Ovary (tissue), 9 donors: ENCODE results near the gene IFNA16. TPM values are rescaled to one million over a fixed set of nuclear protein-coding genes. Genes with fewer than 3 reads are reported as not detected.
"Not testable (repeated sequence)": the region's sequence is repeated elsewhere in the genome, so short reads cannot be mapped to it uniquely, and the experiment has no call there.

ENCODE experiments used
- DNase-seq, 5 donors: peaks; one replicate each; pipeline ENCODE4 v3.0.0-alpha.2; 2019 to 2020
- H3K27ac ChIP-seq, 2 donors: fragments of 200-600 bp; one replicate each; pipeline versions ENCODE4 v1.5.1 to v1.8.0; 2019 to 2022
- H3K27me3 ChIP-seq: fragments of 200-600 bp; one replicate; pipeline ENCODE4 v1.8.0; 2022
- H3K36me3 ChIP-seq: fragments of 200-600 bp; sonication (generic); one replicate; pipeline ENCODE4 v1.5.1; 2019
- H3K4me1 ChIP-seq: one replicate; pipeline ENCODE4 v1.8.1; 2013; ENCODE audit warnings: mild to moderate bottlenecking, moderate library complexity; ENCODE audit not compliant: insufficient read depth
- H3K4me3 ChIP-seq: fragments of 200-600 bp; sonication (generic); one replicate; pipeline ENCODE4 v1.5.1; 2017
- H3K9me3 ChIP-seq, 2 donors: fragments of 200-600 bp in 1 of 2; sonication (generic) in 1 of 2; one replicate each; pipeline versions ENCODE4 v1.5.1 to v1.8.1; 2013 to 2019; ENCODE audit warnings: mild to moderate bottlenecking in 1 of 2, moderate library complexity in 1 of 2
- EP300 ChIP-seq: sonication (generic); formaldehyde crosslinking; IDR thresholded peaks from one replicate; pipeline ENCODE4 v1.6.1; 2017; ENCODE audit warnings: antibody characterized with exemption
- POLR2A ChIP-seq: fragments of 450-650 bp; IDR thresholded peaks from one replicate; pipeline ENCODE4 v1.6.1; 2017; ENCODE audit warnings: antibody characterized with exemption, mild to moderate bottlenecking, moderate library complexity
- WGBS, 3 donors: extraction: QIAGEN DNeasy Blood & Tissue Kit in 1 of 3; methylation state at CpG; one replicate each; pipeline versions ENCODE4 v1.1.5 to v1.1.7; 2013 to 2017; 5-methylcytosine and 5-hydroxymethylcytosine counted together
- intact Hi-C, 4 donors: fragments of 100-400 bp; cut with DNase I; formaldehyde crosslinking; loops; one replicate each; pipeline versions ENCODE4 v1.11.0 to v1.15.1; 2022 to 2023
- polyA plus RNA-seq, 2 donors: library from polyadenylated mRNA; stranded (reverse); fragments of 200-250 nt in 1 of 2; fragments of 350-450 nt in 1 of 2; fragmentation: Illumina TruSeq in 1 of 2; extraction: RNeasy Lipid Tissue Mini Kit (QIAGEN cat#74804) in 1 of 2; gene quantifications; one replicate each; pipeline ENCODE4 v1.2.3, GENCODE V29; 2013 to 2014
- total RNA-seq, 7 donors: library from RNA; depleted of rRNA in 2 of 7; stranded (reverse); fragments of >200 nt in 2 of 7; fragmentation: NEBNext Ultra II Directional in 3 of 7; extraction: Animal tissue kit (Norgen Biotek cat#: 25700) in 3 of 7; gene quantifications; one replicate each; pipeline versions ENCODE4 v1.1.0 to v1.2.4, GENCODE V29; 2016 to 2023
- TF ChIP-seq, protein P1 (sequence below), 3 donors: fragments of 450-650 bp in 2 of 3; fragments of 200-600 bp in 1 of 3; IDR thresholded peaks; one replicate each; pipeline versions ENCODE4 v1.5.1 to v1.8.0; 2016 to 2022; ENCODE audit warnings: antibody characterized with exemption in 3 of 3, mild to moderate bottlenecking in 1 of 3
- donor health status: DM: no; HTN: no; CAD: no; lungs with moderate emphysema.
- donor health status: DM: no; HTN: no; CAD: no.
- donor health status: Bipolar disorder and iron deficiency.
- donor health status: DM: yes; HTN: yes; CAD: no.
- donor health status: DM: no; HTN: no; CAD: no.
- donor health status: DM: yes; HTN: yes; CAD: no.

The IFNA16 gene
- total and polyA plus RNA-seq, 9 donors = not detected

- H3K27ac ChIP-seq = no peak overlapping the region
- WGBS, 3 donors = 43 to 52% (median 50%) methylated on average over 4 of the region's 4 CpGs
- no peaks in the 10 kb centered on the region for H3K27me3 ChIP-seq
- intact Hi-C loops = no loop called here
- H3K36me3 ChIP-seq = no peaks in the 10 kb centered on the region
- H3K4me3 ChIP-seq = no peak overlapping the region
- H3K9me3 ChIP-seq = no peaks in the 10 kb centered on the region
- no peak for DNase-seq
- H3K4me1 ChIP-seq = no peaks in the 10 kb centered on the region
- TF ChIP-seq EP300 (no peak), POLR2A (no peak)
- TF ChIP-seq, protein P1, sequence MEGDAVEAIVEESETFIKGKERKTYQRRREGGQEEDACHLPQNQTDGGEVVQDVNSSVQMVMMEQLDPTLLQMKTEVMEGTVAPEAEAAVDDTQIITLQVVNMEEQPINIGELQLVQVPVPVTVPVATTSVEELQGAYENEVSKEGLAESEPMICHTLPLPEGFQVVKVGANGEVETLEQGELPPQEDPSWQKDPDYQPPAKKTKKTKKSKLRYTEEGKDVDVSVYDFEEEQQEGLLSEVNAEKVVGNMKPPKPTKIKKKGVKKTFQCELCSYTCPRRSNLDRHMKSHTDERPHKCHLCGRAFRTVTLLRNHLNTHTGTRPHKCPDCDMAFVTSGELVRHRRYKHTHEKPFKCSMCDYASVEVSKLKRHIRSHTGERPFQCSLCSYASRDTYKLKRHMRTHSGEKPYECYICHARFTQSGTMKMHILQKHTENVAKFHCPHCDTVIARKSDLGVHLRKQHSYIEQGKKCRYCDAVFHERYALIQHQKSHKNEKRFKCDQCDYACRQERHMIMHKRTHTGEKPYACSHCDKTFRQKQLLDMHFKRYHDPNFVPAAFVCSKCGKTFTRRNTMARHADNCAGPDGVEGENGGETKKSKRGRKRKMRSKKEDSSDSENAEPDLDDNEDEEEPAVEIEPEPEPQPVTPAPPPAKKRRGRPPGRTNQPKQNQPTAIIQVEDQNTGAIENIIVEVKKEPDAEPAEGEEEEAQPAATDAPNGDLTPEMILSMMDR (IDR thresholded peaks at IDR 0.05) = no peak
Observed at GRCh38 chr9:21251638-21252037, 34.5 kb upstream of the IFNA16 start.

DNA sequence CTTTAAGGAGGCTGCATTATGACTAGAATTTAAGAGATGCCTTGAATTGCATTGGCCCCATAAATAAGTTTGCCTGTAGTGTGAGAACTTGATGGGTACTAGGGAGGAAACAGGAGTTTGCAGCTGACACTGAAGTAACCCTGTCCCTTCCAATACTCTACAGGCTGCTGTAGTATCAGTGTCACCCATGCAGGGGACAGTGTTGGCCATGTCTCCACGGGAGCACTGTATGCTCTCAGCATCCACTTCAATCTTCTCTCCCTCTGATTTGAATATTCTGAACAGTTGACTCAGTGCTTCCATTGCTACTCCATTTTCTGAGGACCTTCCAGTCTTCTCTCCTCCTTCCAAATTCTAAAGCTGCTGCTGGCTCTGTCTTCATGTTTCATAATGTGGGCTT lies 34.1 kb upstream of the IFNA16 start:
- DNase-seq = no peak
- Histone ChIP-seq H3K9me3 (no peaks in the 10 kb centered on the region), H3K27me3 (no peaks in the 10 kb centered on the region), H3K27ac (no peak overlapping the region), H3K4me1 (no peaks in the 10 kb centered on the region), H3K4me3 (no peak overlapping the region), H3K36me3 (no peaks in the 10 kb centered on the region)
- TF ChIP-seq POLR2A (no peak), EP300 (no peak)
- TF ChIP-seq, protein P1 (IDR thresholded peaks at IDR 0.05) = no peak
- 36 to 55% (median 43%) methylated on average over 1 of the region's 1 CpG for WGBS, 3 donors
- intact Hi-C loops = no loop called here

- H3K4me3 ChIP-seq = no peak overlapping the region
- TF ChIP-seq POLR2A (no peak), EP300 (no peak)
- TF ChIP-seq, protein P1 (IDR thresholded peaks at IDR 0.05) = no peak
- no peaks in the 10 kb centered on the region for H3K36me3 ChIP-seq
- 36 to 59% (median 55%) methylated on average over 2 of the region's 2 CpGs for WGBS, 3 donors
- no peak for DNase-seq
- no peaks in the 10 kb centered on the region for H3K4me1 ChIP-seq
- H3K27me3 ChIP-seq = no peaks in the 10 kb centered on the region
- intact Hi-C loops = no loop called here
- no peak overlapping the region for H3K27ac ChIP-seq
- H3K9me3 ChIP-seq = no peaks in the 10 kb centered on the region
Observed at GRCh38 chr9:21244836-21245235, 27.7 kb upstream of the IFNA16 start.

DNA sequence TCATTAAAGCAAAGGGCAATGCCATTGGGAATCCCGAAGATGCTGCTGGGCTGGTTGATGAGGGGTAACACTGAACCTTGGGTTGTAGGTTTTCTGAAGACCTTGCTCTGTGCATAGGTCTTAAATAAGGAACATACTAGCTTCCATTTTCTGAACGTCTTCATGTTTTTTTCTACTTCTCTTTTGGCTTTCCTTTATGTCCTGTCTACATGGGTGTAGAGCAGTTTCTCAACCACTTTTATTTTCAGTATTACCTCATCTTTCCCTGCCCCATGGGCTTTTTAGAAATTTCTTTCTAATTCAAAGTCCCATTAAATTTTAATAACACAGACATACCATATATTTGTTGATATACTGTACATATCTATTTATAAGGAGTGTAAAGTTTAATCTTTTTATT lies 22.8 kb upstream of the IFNA16 start, which contains the start of gene IFNA14:
Gene IFNA14 (minus strand): TSS at position 95 of the 400 bp plus-strand sequence. CDS start 70 bp downstream, at position 25.
- WGBS, 3 donors = 74 to 89% (median 84%) methylated on average over 2 of the region's 2 CpGs
- H3K36me3 ChIP-seq = no peaks in the 10 kb centered on the region
- H3K9me3 ChIP-seq = no peaks in the 10 kb centered on the region
- intact Hi-C loops = no loop called here
- no peaks in the 10 kb centered on the region for H3K4me1 ChIP-seq
- no peak for DNase-seq
- no peaks in the 10 kb centered on the region for H3K27me3 ChIP-seq
- no peak within 1 kb of the TSS for H3K27ac ChIP-seq
- H3K4me3 ChIP-seq = no peak within 1 kb of the TSS
- TF ChIP-seq, protein P1 (IDR thresholded peaks at IDR 0.05) = no peak
- TF ChIP-seq POLR2A = no peak
- TF ChIP-seq EP300 = no peak

DNA sequence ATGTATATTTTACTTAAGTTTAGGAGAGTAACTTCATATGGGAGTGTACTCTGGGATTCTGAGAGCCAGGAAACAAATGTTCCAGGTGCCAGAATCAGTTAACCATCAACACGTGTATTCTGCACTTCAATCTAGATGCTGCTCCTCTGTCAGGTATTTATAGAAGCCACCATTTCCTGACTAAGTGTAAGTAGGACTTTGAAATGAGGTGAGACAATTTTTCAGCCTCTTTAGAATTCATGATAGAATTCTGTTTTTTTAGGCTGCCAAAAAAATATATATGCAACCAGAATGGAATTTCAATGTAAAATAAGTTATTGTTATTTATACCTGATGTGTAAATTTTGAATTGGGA lies 19.2 kb upstream of the IFNA16 start:
- H3K36me3 ChIP-seq, DNase-seq, H3K27me3 ChIP-seq, H3K27ac ChIP-seq, H3K9me3 ChIP-seq, H3K4me3 ChIP-seq, intact Hi-C loops, H3K4me1 ChIP-seq: not testable (repeated sequence)
- 13 to 31% (median 24%) methylated on average over 1 of the region's 1 CpG for WGBS, 3 donors

DNA sequence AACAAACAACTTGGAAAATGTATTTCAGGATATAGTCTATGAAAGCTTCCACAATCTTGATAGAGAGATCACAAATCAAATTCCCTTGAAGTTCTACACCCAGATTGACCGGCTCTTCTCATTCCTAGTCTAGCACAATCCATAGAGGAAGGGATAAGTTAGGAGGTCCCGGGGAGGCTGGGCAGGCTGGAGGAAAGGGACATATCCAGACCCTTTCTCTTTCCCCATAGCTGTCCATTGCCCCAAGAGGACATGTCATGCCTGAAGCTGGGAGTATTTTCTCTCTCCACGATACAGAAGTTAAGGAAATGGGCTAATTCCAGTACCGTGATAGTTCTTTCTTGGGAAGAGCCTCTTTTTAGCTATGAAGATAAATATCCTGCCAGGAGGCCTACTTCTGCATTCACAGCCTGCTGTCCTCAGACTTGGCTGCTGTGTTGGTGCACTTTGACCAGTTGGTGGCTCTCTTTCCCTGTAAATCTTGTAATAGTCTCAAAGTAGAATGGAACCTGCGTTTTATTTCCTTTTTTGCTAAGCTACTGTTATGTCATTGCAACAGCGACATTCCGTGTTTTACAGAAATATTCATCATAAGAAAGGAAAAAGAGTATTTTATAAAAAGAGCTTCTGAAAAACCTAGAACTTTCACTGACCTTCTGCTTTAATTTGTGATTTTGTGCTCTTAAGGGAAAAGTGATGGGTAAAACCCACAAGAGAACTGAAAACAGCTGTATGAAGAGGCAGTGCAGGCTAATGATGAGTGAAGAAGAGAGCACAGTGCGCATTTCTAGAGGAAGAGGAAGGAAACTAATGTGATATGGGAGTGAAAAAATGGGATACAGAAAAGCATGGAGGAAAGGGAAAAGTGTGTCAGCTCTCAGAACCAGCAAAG lies 18.6 kb upstream of the IFNA16 start:
- H3K4me1 ChIP-seq, H3K36me3 ChIP-seq, H3K27me3 ChIP-seq, DNase-seq, H3K27ac ChIP-seq, H3K9me3 ChIP-seq, intact Hi-C loops, H3K4me3 ChIP-seq: not testable (repeated sequence)
- WGBS, 3 donors = 32 to 42% (median 33%) methylated on average over 8 of the region's 8 CpGs
